Neural cell (in vitro differentiated cells): Measurements from ENCODE around the gene SCD. TPM values are rescaled to one million over a fixed set of nuclear protein-coding genes. Genes with fewer than 3 reads are reported as not detected.

Source experiments
- H2AFZ ChIP-seq: fragments of 200-600, 300-800 bp; sonication (generic), shearing (Covaris generic); 2 replicates; pipeline ENCODE4 v1.6.0; 2014; ENCODE audit warnings: low read depth, mild to moderate bottlenecking, antibody characterized with exemption, low read length, moderate library complexity
- H3F3A ChIP-seq: fragments of 200-600 bp; shearing (Covaris generic); 2 replicates; pipeline ENCODE4 v1.6.1; 2016; ENCODE audit warnings: mild to moderate bottlenecking, moderate library complexity, mixed read lengths, antibody characterized with exemption, low read length; ENCODE audit not compliant: insufficient read depth, poor library complexity, severe bottlenecking
- H3K27ac ChIP-seq: fragments of 200-600, 300-800 bp; sonication (generic), shearing (Covaris generic); 2 replicates; pipeline ENCODE4 v1.5.1; 2014; ENCODE audit warnings: mild to moderate bottlenecking, low read length, moderate library complexity
- H3K27me3 ChIP-seq: fragments of 300-800, 200-600 bp; sonication (generic), shearing (Covaris generic); 2 replicates; pipeline ENCODE4 v1.6.0; 2014; ENCODE audit warnings: mild to moderate bottlenecking, low read depth, low read length, moderate library complexity; ENCODE audit not compliant: insufficient read depth
- H3K36me3 ChIP-seq: fragments of 300-800, 200-600 bp; sonication (generic), shearing (Covaris generic); 2 replicates; pipeline ENCODE4 v1.5.1; 2014; ENCODE audit warnings: mild to moderate bottlenecking, antibody characterized with exemption, low read length, moderate library complexity; ENCODE audit not compliant: insufficient read depth
- H3K4me2 ChIP-seq: fragments of 300-800, 200-600 bp; sonication (generic), shearing (Covaris generic); 2 replicates; pipeline ENCODE4 v1.6.0; 2014; ENCODE audit warnings: mild to moderate bottlenecking, low read length
- H3K4me3 ChIP-seq: fragments of 300-800, 200-600 bp; sonication (generic), shearing (Covaris generic); 2 replicates; pipeline ENCODE4 v1.5.1; 2014; ENCODE audit warnings: mild to moderate bottlenecking, low read length, moderate library complexity
- H3K79me2 ChIP-seq: fragments of 200-600 bp; shearing (Covaris generic); replicated peaks from 2 replicates; pipeline ENCODE4 v1.6.0; 2014; ENCODE audit warnings: mild to moderate bottlenecking, low read length, moderate library complexity; ENCODE audit not compliant: insufficient read depth
- H3K9ac ChIP-seq: fragments of 300-800, 200-600 bp; sonication (generic), shearing (Covaris generic); 2 replicates; pipeline ENCODE4 v1.6.1; 2016; ENCODE audit warnings: mild to moderate bottlenecking, low read length, mixed read lengths
- H3K9me2 ChIP-seq: fragments of 200-600 bp; shearing (Covaris generic); 2 replicates; pipeline ENCODE4 v1.6.1; 2016; ENCODE audit warnings: mild to moderate bottlenecking, low read length, mixed read lengths; ENCODE audit not compliant: insufficient read depth
- H3K9me3 ChIP-seq: fragments of 200-600, 300-800 bp; sonication (generic), shearing (Covaris generic); 2 replicates; pipeline ENCODE4 v1.6.1; 2016; ENCODE audit warnings: mild to moderate bottlenecking, mixed run types, low read length, moderate library complexity, mixed read lengths
- H4K20me1 ChIP-seq: fragments of 200-600 bp; shearing (Covaris generic); 2 replicates; pipeline ENCODE4 v1.6.1; 2016; ENCODE audit warnings: mild to moderate bottlenecking, mixed run types; ENCODE audit not compliant: insufficient read depth
- CTCF ChIP-seq: fragments of 450-650 bp; IDR thresholded peaks from 2 replicates; pipeline ENCODE4 v1.5.1; 2014; ENCODE audit warnings: antibody characterized with exemption, mild to moderate bottlenecking, moderate library complexity; ENCODE audit not compliant: poor library complexity, severe bottlenecking
- EP300 ChIP-seq: fragments of 450-650 bp; conservative IDR thresholded peaks from 2 replicates; pipeline ENCODE4 v1.6.1; 2014; ENCODE audit warnings: antibody characterized with exemption, mild to moderate bottlenecking, moderate library complexity; ENCODE audit not compliant: poor library complexity, severe bottlenecking
- EZH2 ChIP-seq: fragments of 200-600, 300-800 bp; shearing (Covaris generic), sonication (generic); IDR thresholded peaks from 2 replicates; pipeline ENCODE4 v1.6.1; 2014; ENCODE audit warnings: antibody characterized with exemption, low read length, borderline replicate concordance, mild to moderate bottlenecking; ENCODE audit not compliant: insufficient read depth, poor library complexity, severe bottlenecking
- MXI1 ChIP-seq: fragments of 450-650 bp; conservative IDR thresholded peaks from 2 replicates; pipeline ENCODE4 v1.6.1; 2014; ENCODE audit warnings: antibody characterized with exemption, mild to moderate bottlenecking; ENCODE audit not compliant: poor library complexity, severe bottlenecking
- POLR2AphosphoS5 ChIP-seq: IDR thresholded peaks from 2 replicates; pipeline ENCODE4 v1.6.1; 2012
- RAD21 ChIP-seq: fragments of 450-650 bp; conservative IDR thresholded peaks from 2 replicates; pipeline ENCODE4 v1.6.1; 2014; ENCODE audit warnings: antibody characterized with exemption, mild to moderate bottlenecking, moderate library complexity
- SMC3 ChIP-seq: fragments of 450-650 bp; conservative IDR thresholded peaks from 2 replicates; pipeline ENCODE4 v1.6.1; 2014; ENCODE audit warnings: antibody characterized with exemption, mild to moderate bottlenecking, moderate library complexity; ENCODE audit not compliant: poor library complexity
- TAF1 ChIP-seq: IDR thresholded peaks from 2 replicates; pipeline ENCODE4 v1.6.1; 2012; ENCODE audit warnings: low read depth
- polyA plus RNA-seq: library from polyadenylated mRNA; depleted of rRNA; stranded (reverse); fragments of >200 nt; gene quantifications from 2 replicates; pipeline ENCODE4 v1.2.3, GENCODE V29; 2014
- TF ChIP-seq, protein P1 (sequence below): IDR thresholded peaks from 2 replicates; pipeline ENCODE4 v1.6.1; 2012; ENCODE audit warnings: borderline replicate concordance

SCD gene
- polyA plus RNA-seq, 1 donor from 2014 or later: 82.9 TPM

GRCh38 chr10:100357059-100357858 is 10.2 kb downstream of the SCD start:
- no peak overlapping the region for H3K27ac ChIP-seq
- H3K9me2 ChIP-seq: no peaks in the 10 kb centered on the region
- no peaks in the 10 kb centered on the region for H4K20me1 ChIP-seq
- peaks cover 8% of the 10 kb centered on the region for H3K79me2 ChIP-seq
- no peaks in the 10 kb centered on the region for H3K9me3 ChIP-seq
- no peak overlapping the region for H2AFZ ChIP-seq
- no peak overlapping the region for H3K4me3 ChIP-seq
- no peaks in the 10 kb centered on the region for H3F3A ChIP-seq
- no peak overlapping the region for H3K4me2 ChIP-seq
- H3K36me3 ChIP-seq: peaks cover 7% of the 10 kb centered on the region
- no peaks in the 10 kb centered on the region for H3K27me3 ChIP-seq
- no peak overlapping the region for H3K9ac ChIP-seq
- TF ChIP-seq CTCF (no peak), MXI1 (no peak), RAD21 (no peak), SMC3 (no peak), POLR2AphosphoS5 (no peak), EZH2 (no peak), EP300 (no peak), TAF1 (no peak)
- TF ChIP-seq, protein P1, sequence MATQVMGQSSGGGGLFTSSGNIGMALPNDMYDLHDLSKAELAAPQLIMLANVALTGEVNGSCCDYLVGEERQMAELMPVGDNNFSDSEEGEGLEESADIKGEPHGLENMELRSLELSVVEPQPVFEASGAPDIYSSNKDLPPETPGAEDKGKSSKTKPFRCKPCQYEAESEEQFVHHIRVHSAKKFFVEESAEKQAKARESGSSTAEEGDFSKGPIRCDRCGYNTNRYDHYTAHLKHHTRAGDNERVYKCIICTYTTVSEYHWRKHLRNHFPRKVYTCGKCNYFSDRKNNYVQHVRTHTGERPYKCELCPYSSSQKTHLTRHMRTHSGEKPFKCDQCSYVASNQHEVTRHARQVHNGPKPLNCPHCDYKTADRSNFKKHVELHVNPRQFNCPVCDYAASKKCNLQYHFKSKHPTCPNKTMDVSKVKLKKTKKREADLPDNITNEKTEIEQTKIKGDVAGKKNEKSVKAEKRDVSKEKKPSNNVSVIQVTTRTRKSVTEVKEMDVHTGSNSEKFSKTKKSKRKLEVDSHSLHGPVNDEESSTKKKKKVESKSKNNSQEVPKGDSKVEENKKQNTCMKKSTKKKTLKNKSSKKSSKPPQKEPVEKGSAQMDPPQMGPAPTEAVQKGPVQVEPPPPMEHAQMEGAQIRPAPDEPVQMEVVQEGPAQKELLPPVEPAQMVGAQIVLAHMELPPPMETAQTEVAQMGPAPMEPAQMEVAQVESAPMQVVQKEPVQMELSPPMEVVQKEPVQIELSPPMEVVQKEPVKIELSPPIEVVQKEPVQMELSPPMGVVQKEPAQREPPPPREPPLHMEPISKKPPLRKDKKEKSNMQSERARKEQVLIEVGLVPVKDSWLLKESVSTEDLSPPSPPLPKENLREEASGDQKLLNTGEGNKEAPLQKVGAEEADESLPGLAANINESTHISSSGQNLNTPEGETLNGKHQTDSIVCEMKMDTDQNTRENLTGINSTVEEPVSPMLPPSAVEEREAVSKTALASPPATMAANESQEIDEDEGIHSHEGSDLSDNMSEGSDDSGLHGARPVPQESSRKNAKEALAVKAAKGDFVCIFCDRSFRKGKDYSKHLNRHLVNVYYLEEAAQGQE: no peak

DNA sequence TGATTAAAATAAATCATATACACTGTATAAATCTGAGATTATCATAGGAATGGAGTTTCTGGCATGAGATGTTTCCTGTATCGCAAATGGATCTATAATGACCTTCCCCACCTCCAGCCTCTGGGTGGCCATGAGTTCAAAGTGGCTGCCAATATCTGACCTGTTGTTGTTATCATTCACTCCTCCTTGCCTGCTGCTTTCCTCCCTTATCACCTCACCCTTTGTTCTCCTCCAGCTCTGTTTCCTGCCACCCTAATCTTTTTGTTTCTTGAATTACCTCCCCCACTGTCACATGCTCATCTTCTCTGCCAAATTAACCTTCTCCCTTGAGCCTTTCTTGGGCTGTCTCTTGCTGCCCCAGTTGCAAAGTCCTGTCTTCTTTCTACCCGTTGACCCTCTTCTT is 12.0 kb downstream of the SCD start:
- H3F3A ChIP-seq: no peaks in the 10 kb centered on the region
- no peak overlapping the region for H3K27ac ChIP-seq
- no peaks in the 10 kb centered on the region for H3K27me3 ChIP-seq
- H3K4me3 ChIP-seq: no peak overlapping the region
- no peaks in the 10 kb centered on the region for H3K79me2 ChIP-seq
- no peaks in the 10 kb centered on the region for H3K9me3 ChIP-seq
- no peaks in the 10 kb centered on the region for H4K20me1 ChIP-seq
- H3K9me2 ChIP-seq: no peaks in the 10 kb centered on the region
- H3K36me3 ChIP-seq: peaks cover under 1% of the 10 kb centered on the region
- no peak for TF ChIP-seq EP300
- TF ChIP-seq EZH2: no peak
- TF ChIP-seq CTCF: no peak
- TF ChIP-seq MXI1: no peak
- H3K4me2 ChIP-seq: no peak overlapping the region
- H2AFZ ChIP-seq: no peak overlapping the region
- no peak overlapping the region for H3K9ac ChIP-seq
